Heart left ventricle (tissue), 13 donors: ENCODE measurements around the gene PRSS33.

Experiments
- CTCF ChIP-seq, 12 donors: fragments of 200-600 bp; sonication (generic) in 4 of 12; IDR thresholded peaks; one replicate each; pipeline versions ENCODE4 v1.5.0 to v1.8.0; 2018 to 2022; ENCODE audit warnings: antibody characterized with exemption in 12 of 12, mild to moderate bottlenecking in 5 of 12
- POLR2A ChIP-seq, 2 donors: fragments of 450-650 bp; IDR thresholded peaks; one replicate each; pipeline ENCODE4 v1.6.1; 2017; ENCODE audit warnings: antibody characterized with exemption in 2 of 2, mild to moderate bottlenecking in 2 of 2, moderate library complexity in 2 of 2
- donor health status: ischemic (EF 13 %, LVEDD 7.1; RV severe dilation, severe dysfunction).
- donor health status: DM: no; HTN: yes; CAD: no.
- donor health status: DM: no; HTN: no; CAD: no.
- donor health status: ischemic (EF 25% LVEDD 6.9; RV normal size, moderate dysfunction).
- donor health status: ischemic (EF 25% LVEDD 5.7; RV mildly dilated, moderate dysfunction).
- donor health status: ischemic (EF 35%, LVEDD 5.7; RV mildly dilated, moderate dysfunction).
- donor health status: nonischemic (EF 11% LVEDD 7.7; RV severe dilation, severe dysfunction).
- donor health status: DM: yes; HTN: yes; CAD: no.
- donor health status: PGD.
- donor health status: ischemic (EF 29% LVEDD 5.4; RV normal size, mild dysfunction).
- donor health status: nonischemic (EF 23%, LVEDD 6.1; RV moderate dilation, normal function).

- TF ChIP-seq CTCF (IDR thresholded peaks at IDR 0.05) (no peak), POLR2A (IDR thresholded peaks at IDR 0.05) (no peak)
Observed at GRCh38 chr16:2734844-2735515, 52.4 kb downstream of the PRSS33 start.
